Body of pancreas (tissue), 4 donors: ENCODE measurements around the gene FAM217A.

ENCODE experiments used
- CTCF ChIP-seq, 7 experiments: fragments of 450-650 bp in 4 of 7; fragments of 200-600 bp in 3 of 7; sonication (generic) in 3 of 7; IDR thresholded peaks; one replicate each; pipeline ENCODE4 v1.5.1; 2016 to 2019; ENCODE audit warnings: antibody characterized with exemption in 7 of 7
- POLR2A ChIP-seq, 3 donors: fragments of 450-650 bp; IDR thresholded peaks; one replicate each; pipeline ENCODE4 v1.6.1; 2016; ENCODE audit warnings: antibody characterized with exemption in 3 of 3, mild to moderate bottlenecking in 2 of 3

- TF ChIP-seq CTCF (IDR thresholded peaks at IDR 0.05) (peak in 6 of 7 experiments; percentile 16 to 42 (median 38)), POLR2A (IDR thresholded peaks at IDR 0.05) (peak; percentile 70 to 94 (median 93))
Observed at GRCh38 chr6:4021133-4021853, 57.6 kb downstream of the FAM217A start.
